ENCODE measurements around the gene EHD1. TPM values are rescaled to one million over a fixed set of nuclear protein-coding genes. Genes with fewer than 3 reads are reported as not detected.

Gene EHD1
- total and polyA plus RNA-seq, 2 donors (not counting 1 experiment from before 2014, with no cell fraction given) = 71.3 to 240 TPM

DNA sequence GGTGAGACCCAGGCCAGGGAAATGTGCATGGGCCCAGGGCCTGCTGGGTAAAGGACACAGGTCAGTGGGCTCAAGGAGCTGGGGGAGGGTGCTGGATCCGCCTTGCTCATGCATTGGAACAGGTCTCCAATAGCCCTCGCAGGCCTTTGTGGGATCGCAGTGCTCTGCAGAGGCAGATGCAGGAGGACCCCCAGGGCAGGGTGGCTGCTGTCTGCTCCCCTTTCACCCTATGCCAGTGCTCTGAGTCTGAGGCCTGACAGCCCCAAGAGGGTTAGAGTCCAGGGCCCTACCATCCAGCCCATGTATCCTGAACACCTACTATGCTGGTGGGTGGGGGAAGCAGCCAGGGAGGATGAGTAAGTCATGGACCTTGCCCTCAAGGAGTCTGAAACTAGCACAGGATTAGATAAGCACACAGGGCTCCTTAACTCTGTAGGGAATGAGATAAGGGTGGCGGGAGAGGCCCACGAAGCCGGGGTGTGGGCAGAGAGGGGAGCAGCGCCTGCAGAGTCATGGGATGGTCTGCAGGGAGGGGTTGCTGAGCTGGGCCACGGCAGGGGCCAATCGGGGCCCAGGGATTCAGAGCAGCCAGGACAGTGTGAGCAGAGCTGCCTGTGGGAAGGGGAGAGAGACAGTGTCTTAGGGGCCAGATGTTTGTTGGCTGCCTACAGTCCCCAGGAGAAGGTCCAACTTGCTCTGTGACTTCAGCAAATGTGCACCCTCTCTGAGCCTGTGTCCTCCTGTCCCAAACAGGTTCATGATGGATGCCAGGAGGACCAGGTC is 10.5 kb upstream of the EHD1 start:
- no peak overlapping the region for H3K4me3 ChIP-seq (replicated peaks in 1 of 4; ENCODE audit: control extremely low read depth in 1 of 4, insufficient read depth in 1 of 4, low read depth in 3 of 4, low read length in 4 of 4)
- TF ChIP-seq, protein P1, sequence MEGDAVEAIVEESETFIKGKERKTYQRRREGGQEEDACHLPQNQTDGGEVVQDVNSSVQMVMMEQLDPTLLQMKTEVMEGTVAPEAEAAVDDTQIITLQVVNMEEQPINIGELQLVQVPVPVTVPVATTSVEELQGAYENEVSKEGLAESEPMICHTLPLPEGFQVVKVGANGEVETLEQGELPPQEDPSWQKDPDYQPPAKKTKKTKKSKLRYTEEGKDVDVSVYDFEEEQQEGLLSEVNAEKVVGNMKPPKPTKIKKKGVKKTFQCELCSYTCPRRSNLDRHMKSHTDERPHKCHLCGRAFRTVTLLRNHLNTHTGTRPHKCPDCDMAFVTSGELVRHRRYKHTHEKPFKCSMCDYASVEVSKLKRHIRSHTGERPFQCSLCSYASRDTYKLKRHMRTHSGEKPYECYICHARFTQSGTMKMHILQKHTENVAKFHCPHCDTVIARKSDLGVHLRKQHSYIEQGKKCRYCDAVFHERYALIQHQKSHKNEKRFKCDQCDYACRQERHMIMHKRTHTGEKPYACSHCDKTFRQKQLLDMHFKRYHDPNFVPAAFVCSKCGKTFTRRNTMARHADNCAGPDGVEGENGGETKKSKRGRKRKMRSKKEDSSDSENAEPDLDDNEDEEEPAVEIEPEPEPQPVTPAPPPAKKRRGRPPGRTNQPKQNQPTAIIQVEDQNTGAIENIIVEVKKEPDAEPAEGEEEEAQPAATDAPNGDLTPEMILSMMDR (conservative IDR thresholded peaks at IDR 0.05 in 1 of 2, IDR thresholded peaks at IDR 0.05 in 1 of 2; ENCODE audit: low read depth in 1 of 2, low read length in 2 of 2) = no peak
- no peak for TF ChIP-seq EZH2 (IDR thresholded peaks at IDR 0.05; ENCODE audit: low read length, missing control alignments)
- H2AFZ ChIP-seq (ENCODE audit: low read length) = no peak overlapping the region
- H3K79me2 ChIP-seq (ENCODE audit: control insufficient read depth, insufficient read depth, low read length) = no peaks in the 10 kb centered on the region
- H4K20me1 ChIP-seq (ENCODE audit: control insufficient read depth, extremely low read depth, insufficient read depth, low read length) = no peaks in the 10 kb centered on the region
- H3K27me3 ChIP-seq (ENCODE audit: control insufficient read depth, insufficient read depth, low read length) = no peaks in the 10 kb centered on the region
- no peak overlapping the region for H3K27ac ChIP-seq (ENCODE audit: insufficient read depth, low read length)
- H3K4me1 ChIP-seq (ENCODE audit: control insufficient read depth, extremely low read depth, insufficient read depth, low read length) = peaks cover 3% of the 10 kb centered on the region
- no peaks in the 10 kb centered on the region for H3K36me3 ChIP-seq (ENCODE audit: control insufficient read depth, insufficient read depth, low read length)
- H3K9me3 ChIP-seq (ENCODE audit: control insufficient read depth, insufficient read depth, low read depth, low read length) = no peaks in the 10 kb centered on the region
- DNase-seq (ENCODE audit: low read depth in 2 of 2) = peak in 1 of 2 donors; percentile 21
- no peak overlapping the region for H3K4me2 ChIP-seq (ENCODE audit: extremely low read depth, insufficient read depth, low read length)
- no peak overlapping the region for H3K9ac ChIP-seq (ENCODE audit: insufficient read depth, low read length)

- no peaks in the 10 kb centered on the region for H3K9me3 ChIP-seq (ENCODE audit: control insufficient read depth, insufficient read depth, low read depth, low read length)
- H3K79me2 ChIP-seq (ENCODE audit: control insufficient read depth, insufficient read depth, low read length) = no peaks in the 10 kb centered on the region
- no peaks in the 10 kb centered on the region for H3K36me3 ChIP-seq (ENCODE audit: control insufficient read depth, insufficient read depth, low read length)
- no peak overlapping the region for H3K9ac ChIP-seq (ENCODE audit: insufficient read depth, low read length)
- no peaks in the 10 kb centered on the region for H3K27me3 ChIP-seq (ENCODE audit: control insufficient read depth, insufficient read depth, low read length)
- peak overlapping the region; percentile 92 for H2AFZ ChIP-seq (ENCODE audit: low read length)
- no peak overlapping the region for H3K4me3 ChIP-seq (replicated peaks in 1 of 4; ENCODE audit: control extremely low read depth in 1 of 4, insufficient read depth in 1 of 4, low read depth in 3 of 4, low read length in 4 of 4)
- DNase-seq (ENCODE audit: low read depth in 2 of 2) = no peak
- peak overlapping the region; percentile 69 for H3K4me2 ChIP-seq (ENCODE audit: extremely low read depth, insufficient read depth, low read length)
- no peaks in the 10 kb centered on the region for H4K20me1 ChIP-seq (ENCODE audit: control insufficient read depth, extremely low read depth, insufficient read depth, low read length)
- no peak overlapping the region for H3K27ac ChIP-seq (ENCODE audit: insufficient read depth, low read length)
- peaks cover 3% of the 10 kb centered on the region for H3K4me1 ChIP-seq (ENCODE audit: control insufficient read depth, extremely low read depth, insufficient read depth, low read length)
- TF ChIP-seq, protein P1 (conservative IDR thresholded peaks at IDR 0.05 in 1 of 2, IDR thresholded peaks at IDR 0.05 in 1 of 2; ENCODE audit: low read depth in 1 of 2, low read length in 2 of 2) = no peak
- no peak for TF ChIP-seq EZH2 (IDR thresholded peaks at IDR 0.05; ENCODE audit: low read length, missing control alignments)
Measured at GRCh38 chr11:64888406-64888728, 9.9 kb upstream of the EHD1 start.

GRCh38 chr11:64887757-64888405 is 9.5 kb upstream of the EHD1 start:
- H3K4me1 ChIP-seq (ENCODE audit: control insufficient read depth, extremely low read depth, insufficient read depth, low read length) = peaks cover 3% of the 10 kb centered on the region
- no peaks in the 10 kb centered on the region for H4K20me1 ChIP-seq (ENCODE audit: control insufficient read depth, extremely low read depth, insufficient read depth, low read length)
- H3K9ac ChIP-seq (ENCODE audit: insufficient read depth, low read length) = no peak overlapping the region
- H3K36me3 ChIP-seq (ENCODE audit: control insufficient read depth, insufficient read depth, low read length) = no peaks in the 10 kb centered on the region
- H2AFZ ChIP-seq (ENCODE audit: low read length) = peak overlapping the region; percentile 92
- TF ChIP-seq, protein P1 (conservative IDR thresholded peaks at IDR 0.05 in 1 of 2, IDR thresholded peaks at IDR 0.05 in 1 of 2; ENCODE audit: low read depth in 1 of 2, low read length in 2 of 2) = peak; percentile 77 to 78
- TF ChIP-seq EZH2 (IDR thresholded peaks at IDR 0.05; ENCODE audit: low read length, missing control alignments) = no peak
- DNase-seq (ENCODE audit: low read depth in 2 of 2) = peak; percentile 33 to 55
- H3K4me3 ChIP-seq (replicated peaks in 1 of 4; ENCODE audit: control extremely low read depth in 1 of 4, insufficient read depth in 1 of 4, low read depth in 3 of 4, low read length in 4 of 4) = peak overlapping the region in 1 of 4 experiments; percentile 30
- H3K79me2 ChIP-seq (ENCODE audit: control insufficient read depth, insufficient read depth, low read length) = no peaks in the 10 kb centered on the region
- no peak overlapping the region for H3K27ac ChIP-seq (ENCODE audit: insufficient read depth, low read length)
- H3K9me3 ChIP-seq (ENCODE audit: control insufficient read depth, insufficient read depth, low read depth, low read length) = no peaks in the 10 kb centered on the region
- H3K27me3 ChIP-seq (ENCODE audit: control insufficient read depth, insufficient read depth, low read length) = no peaks in the 10 kb centered on the region
- H3K4me2 ChIP-seq (ENCODE audit: extremely low read depth, insufficient read depth, low read length) = peak overlapping the region; percentile 69

All from fibroblast of lung (primary cell).